ENCODE results near the gene RPS27A. TPM values are rescaled to one million over a fixed set of nuclear protein-coding genes. Genes with fewer than 3 reads are reported as not detected.
"Not testable (repeated sequence)": the region's sequence is repeated elsewhere in the genome, so short reads cannot be mapped to it uniquely, and the experiment has no call there.

RPS27A gene
- total and polyA plus RNA-seq, 11 donors = 329 to 1,743 (median 513) TPM

GRCh38 chr2:55236992-55237543, 4.6 kb downstream of the RPS27A start:
- Histone ChIP-seq H3K27me3 (no peaks in the 10 kb centered on the region), H3K4me3 (no peak overlapping the region), H3K27ac (no peak overlapping the region), H3K9me3 (no peaks in the 10 kb centered on the region), H3K4me1 (peaks cover 0 to 24% (median 13%) of the 10 kb centered on the region in 12 donors), H3K36me3 (peaks cover 0 to 87% (median 81%) of the 10 kb centered on the region in 9 donors)
- ATAC-seq = no peak
- no peak for DNase-seq
- intact Hi-C loops (cut with DNase I) = no loop called here
- no peak for TF ChIP-seq POLR2A (IDR thresholded peaks at IDR 0.05)
- TF ChIP-seq CTCF (IDR thresholded peaks at IDR 0.05) = no peak
- WGBS, 4 donors = 86 to 92% (median 89%) methylated on average over 2 of the region's 2 CpGs

GRCh38 chr2:55239656-55240222, 7.3 kb downstream of the RPS27A start:
- no peak for DNase-seq
- H3K36me3 ChIP-seq = peaks cover 0 to 100% (median 95%) of the 10 kb centered on the region in 9 donors
- WGBS, 4 donors = 70 to 74% (median 72%) methylated on average over 4 of the region's 4 CpGs

GRCh38 chr2:55241582-55241981, 9.1 kb downstream of the RPS27A start:
- H3K4me3 ChIP-seq; DNase-seq; ATAC-seq; H3K9me3 ChIP-seq; intact Hi-C loops (cut with DNase I); H3K27ac ChIP-seq; H3K27me3 ChIP-seq; H3K4me1 ChIP-seq: not testable (repeated sequence)
- WGBS, 4 donors = 86 to 94% (median 90%) methylated on average over 8 of the region's 8 CpGs
- peaks cover 0 to 100% (median 95%) of the 10 kb centered on the region in 9 donors for H3K36me3 ChIP-seq

More at GRCh38 chr2:55239656-55240222, 7.3 kb downstream of the RPS27A start:
- no peak for TF ChIP-seq POLR2A (IDR thresholded peaks at IDR 0.05)
- no peak for TF ChIP-seq CTCF (IDR thresholded peaks at IDR 0.05)
- intact Hi-C loops (cut with DNase I) = no loop called here
- Histone ChIP-seq H3K4me3 (no peak overlapping the region), H3K27me3 (no peaks in the 10 kb centered on the region), H3K9me3 (no peaks in the 10 kb centered on the region), H3K27ac (no peak overlapping the region), H3K4me1 (peaks cover 0 to 6% (median 0%) of the 10 kb centered on the region in 12 donors)
- no peak for ATAC-seq

- no peak for TF ChIP-seq POLR2A (IDR thresholded peaks at IDR 0.05)
- no peak for TF ChIP-seq CTCF (IDR thresholded peaks at IDR 0.05)
- Histone ChIP-seq H3K9me3 (no peaks in the 10 kb centered on the region), H3K4me1 (no peaks in the 10 kb centered on the region), H3K36me3 (peaks cover 0 to 100% (median 96%) of the 10 kb centered on the region in 9 donors), H3K27ac (no peak overlapping the region), H3K27me3 (no peaks in the 10 kb centered on the region), H3K4me3 (no peak overlapping the region)
- intact Hi-C loops (cut with DNase I) = no loop called here
- ATAC-seq (peak in 1 of 4 donors; percentile 51), DNase-seq (no peak)
- WGBS, 4 donors = 53 to 78% (median 61%) methylated on average over 1 of the region's 1 CpG
These were observed 10.1 kb downstream of the RPS27A start for GRCh38 chr2:55242617-55243016.
